Lower leg skin (tissue), 4 donors: ENCODE data around the gene PPIG. TPM values are rescaled to one million over a fixed set of nuclear protein-coding genes. Genes with fewer than 3 reads are reported as not detected.

Source experiments
- DNase-seq, 2 donors: peaks; one replicate each; pipeline ENCODE4 v3.0.0-alpha.2; 2019; ENCODE audit warnings: low spot score in 2 of 2
- H3K4me3 ChIP-seq: fragments of 200-600 bp; sonication (generic); 2 replicates; pipeline ENCODE4 v1.5.1; 2017; ENCODE audit warnings: mild to moderate bottlenecking, low read depth; ENCODE audit not compliant: poor library complexity, severe bottlenecking
- CTCF ChIP-seq, 3 donors: fragments of 450-650 bp; IDR thresholded peaks; one replicate each; pipeline ENCODE4 v1.5.1; 2016; ENCODE audit warnings: antibody characterized with exemption in 3 of 3, mild to moderate bottlenecking in 3 of 3, moderate library complexity in 2 of 3
- POLR2A ChIP-seq, 2 donors: fragments of 450-650 bp; IDR thresholded peaks; one replicate each; pipeline ENCODE4 v1.6.1; 2016 to 2017; ENCODE audit warnings: antibody characterized with exemption in 2 of 2, mild to moderate bottlenecking in 1 of 2, moderate library complexity in 1 of 2
- WGBS, 2 donors: methylation state at CpG; one replicate each; pipeline ENCODE4 v1.1.5; 2018; 5-methylcytosine and 5-hydroxymethylcytosine counted together
- intact Hi-C: fragments of 100-400 bp; cut with DNase I; formaldehyde crosslinking; loops from one replicate; pipeline ENCODE4 v1.15.0; 2023; ENCODE audit warnings: low total_unique reads
- total RNA-seq, 4 donors: library from RNA; depleted of rRNA; stranded (reverse); fragments of >200 nt; gene quantifications; one replicate each; pipeline ENCODE4 v1.1.0, GENCODE V29; 2016

PPIG gene
- total RNA-seq, 4 donors from 2014 or later, result 23.5 to 31.9 (median 28.0) TPM

- H3K4me3 ChIP-seq, result no peak overlapping the region
- TF ChIP-seq CTCF (IDR thresholded peaks at IDR 0.05) (no peak), POLR2A (IDR thresholded peaks at IDR 0.05) (no peak)
- no peak for DNase-seq
- 89 to 100% methylated on average over 1 of the region's 1 CpG for WGBS, 2 donors
- intact Hi-C loops, result no loop called here
Observed at GRCh38 chr2:169662744-169663143, 78.6 kb downstream of the PPIG start.

GRCh38 chr2:169663247-169663646, 79.1 kb downstream of the PPIG start:
- WGBS, 2 donors, result 88 to 91% methylated on average over 3 of the region's 3 CpGs
- no peak for DNase-seq
- TF ChIP-seq POLR2A (IDR thresholded peaks at IDR 0.05), result no peak
- TF ChIP-seq CTCF (IDR thresholded peaks at IDR 0.05), result no peak
- intact Hi-C loops, result no loop called here
- no peak overlapping the region for H3K4me3 ChIP-seq

- WGBS, 2 donors, result 80 to 81% methylated on average over 1 of the region's 1 CpG
Observed at GRCh38 chr2:169664600-169664977, 80.4 kb downstream of the PPIG start.

GRCh38 chr2:169664978-169665930, 81.1 kb downstream of the PPIG start:
- no peak for DNase-seq
- intact Hi-C loops, result no loop called here
- TF ChIP-seq CTCF (IDR thresholded peaks at IDR 0.05) (no peak), POLR2A (IDR thresholded peaks at IDR 0.05) (no peak)
- no peak overlapping the region for H3K4me3 ChIP-seq
- 67% methylated on average over 1 of the region's 1 CpG for WGBS, 2 donors

More at GRCh38 chr2:169664600-169664977, 80.4 kb downstream of the PPIG start:
- TF ChIP-seq POLR2A (IDR thresholded peaks at IDR 0.05) (no peak), CTCF (IDR thresholded peaks at IDR 0.05) (no peak)
- DNase-seq, result no peak
- intact Hi-C loops, result no loop called here
- no peak overlapping the region for H3K4me3 ChIP-seq

- no peak for DNase-seq
- 26 to 29% methylated on average over 2 of the region's 2 CpGs for WGBS, 2 donors
- TF ChIP-seq POLR2A (IDR thresholded peaks at IDR 0.05) (no peak), CTCF (IDR thresholded peaks at IDR 0.05) (no peak)
- H3K4me3 ChIP-seq, result no peak overlapping the region
- intact Hi-C loops, result no loop called here
Observed at GRCh38 chr2:169667583-169667982, 83.4 kb downstream of the PPIG start.
